HG02970 (cell line): ENCODE data around the gene CISD1.
"Not testable (repeated sequence)": the region's sequence is repeated elsewhere in the genome, so short reads cannot be mapped to it uniquely, and the experiment has no call there.

Experiments used
- ATAC-seq: cut with Tn5 transposase; IDR thresholded peaks from one replicate; pipeline ENCODE4 v1.9.1; 2021; ENCODE audit warnings: mild to moderate bottlenecking, moderate library complexity, moderate number of reproducible peaks; ENCODE audit not compliant: unreplicated experiment, low FRiP score

CISD1 gene

DNA sequence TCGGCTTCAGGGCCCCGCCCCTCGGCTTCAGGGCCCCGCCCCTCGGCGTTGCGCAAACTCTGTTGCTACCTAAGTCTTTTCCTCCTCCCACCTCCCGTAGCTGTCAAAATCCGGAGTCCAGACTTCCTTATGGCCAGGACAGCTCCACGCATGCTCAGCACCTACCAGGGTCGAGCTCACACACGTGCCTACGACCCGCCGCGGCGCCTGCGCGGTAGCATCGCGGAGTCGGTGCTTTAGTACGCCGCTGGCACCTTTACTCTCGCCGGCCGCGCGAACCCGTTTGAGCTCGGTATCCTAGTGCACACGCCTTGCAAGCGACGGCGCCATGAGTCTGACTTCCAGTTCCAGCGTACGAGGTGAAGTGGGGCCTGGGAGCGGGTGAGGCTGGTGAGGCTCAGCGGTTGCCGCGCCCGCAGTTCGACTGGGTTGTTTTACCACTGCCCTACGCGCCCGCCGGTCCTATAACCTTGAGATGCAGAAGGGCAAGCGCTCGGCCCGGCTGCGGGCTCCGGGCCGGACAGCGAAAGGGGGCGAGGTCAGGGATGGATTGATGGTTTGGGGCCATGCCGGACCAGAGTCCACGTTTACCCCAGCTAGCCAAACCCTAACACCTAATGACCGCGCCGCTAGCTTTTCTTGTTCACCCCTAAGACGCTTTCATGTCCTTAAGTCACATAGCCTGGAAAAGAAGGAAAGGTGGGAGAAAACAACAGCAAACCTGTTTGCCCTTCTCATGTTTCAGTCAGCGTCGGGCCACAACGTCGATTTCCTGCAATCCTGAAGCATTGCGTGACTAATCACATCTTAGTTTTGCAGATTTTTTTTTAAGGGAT lies at the start of gene CISD1:
Gene CISD1, plus strand, starts transcription at position 217 of the 836 bp plus-strand sequence. Its CDS starts 112 bp downstream, at position 329.
- peak; percentile 72 for ATAC-seq

DNA sequence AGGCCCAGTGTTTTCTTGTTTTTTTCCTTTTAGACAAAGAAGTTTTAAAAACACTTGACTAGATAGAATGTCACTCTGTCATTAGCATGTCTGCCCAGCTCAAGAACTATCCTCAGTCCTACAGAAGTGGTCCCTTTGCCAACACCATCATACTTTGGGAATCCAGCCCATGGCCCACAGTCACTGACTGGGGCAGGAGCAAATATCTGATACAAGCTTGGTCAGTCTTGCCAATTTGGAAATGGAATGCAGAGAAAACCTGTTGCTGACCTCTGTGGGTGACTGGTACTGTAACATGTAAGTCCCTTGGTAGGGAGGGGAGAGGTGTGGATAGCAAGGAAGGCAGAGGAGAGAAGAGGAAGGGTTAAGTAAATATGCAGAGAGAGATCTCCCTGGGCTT lies 49.1 kb upstream of the CISD1 start:
- no peak for ATAC-seq

DNA sequence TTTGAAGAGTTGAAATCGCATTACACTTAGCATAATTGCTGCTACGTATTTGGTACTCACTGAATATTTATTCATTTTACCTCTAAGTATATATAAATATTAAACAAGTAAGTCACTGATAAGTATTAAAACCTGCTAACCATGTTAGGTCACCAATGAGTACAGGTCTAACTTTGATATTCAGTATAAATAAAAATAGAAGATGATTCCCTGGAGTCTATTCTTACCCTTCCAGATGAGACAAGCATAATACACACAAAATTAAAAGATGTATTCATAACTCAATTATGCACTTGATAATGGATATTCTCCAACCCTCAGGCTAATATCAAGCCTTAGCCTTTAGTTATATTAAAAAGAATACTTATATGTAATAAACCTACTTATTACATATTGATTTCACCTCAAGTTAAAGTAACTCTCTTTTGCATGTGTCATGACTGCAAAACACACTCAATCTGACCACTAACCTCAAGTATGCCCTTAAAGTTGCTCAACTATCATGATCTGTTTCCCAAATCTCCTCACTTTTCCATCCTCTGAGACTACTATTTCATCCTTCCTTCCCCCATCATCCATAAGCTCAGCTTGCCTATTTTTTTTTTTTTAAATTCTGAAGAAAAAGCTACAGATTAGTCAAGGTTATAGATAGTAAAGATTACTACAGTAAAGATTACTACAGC lies 48.1 kb upstream of the CISD1 start:
- no peak for ATAC-seq

DNA sequence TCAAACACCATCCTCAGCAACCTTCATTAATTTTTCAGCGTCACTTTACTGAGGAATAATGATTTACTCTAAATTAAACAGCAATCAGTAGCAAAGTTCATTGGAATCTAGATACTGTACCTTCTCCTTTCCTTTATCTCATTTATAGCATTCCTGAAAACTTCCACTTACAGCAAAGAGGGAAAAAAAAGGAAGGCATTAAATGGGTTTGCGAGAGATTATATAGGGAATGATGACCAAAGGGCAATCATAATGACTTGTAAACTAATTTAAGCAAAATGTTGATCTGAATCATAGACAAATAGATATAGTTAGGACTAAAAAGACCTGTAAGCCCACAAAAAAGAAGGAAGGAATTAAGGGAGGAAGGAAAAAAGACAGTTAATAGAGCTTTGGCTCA lies 43.3 kb upstream of the CISD1 start:
- no peak for ATAC-seq

DNA sequence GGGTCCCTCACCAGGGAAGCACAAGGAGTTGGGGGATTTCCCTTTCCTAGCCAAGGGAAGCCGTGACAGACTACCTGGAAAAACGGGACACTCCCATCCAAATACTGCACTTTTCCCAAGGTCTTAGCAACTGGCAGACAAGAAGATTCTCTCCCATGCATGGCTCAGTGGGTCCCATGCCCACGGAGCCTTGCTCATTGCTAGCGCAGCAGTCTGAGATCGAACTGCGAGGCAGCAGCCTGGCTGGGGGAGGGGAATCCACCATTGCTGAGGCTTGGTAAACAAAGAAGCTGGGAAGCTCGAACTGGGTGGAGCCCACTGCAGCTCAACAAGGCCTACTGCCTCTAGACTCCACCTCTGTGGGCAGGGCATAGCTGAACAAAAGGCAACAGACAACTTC lies 39.1 kb upstream of the CISD1 start:
- ATAC-seq = not testable (repeated sequence)

DNA sequence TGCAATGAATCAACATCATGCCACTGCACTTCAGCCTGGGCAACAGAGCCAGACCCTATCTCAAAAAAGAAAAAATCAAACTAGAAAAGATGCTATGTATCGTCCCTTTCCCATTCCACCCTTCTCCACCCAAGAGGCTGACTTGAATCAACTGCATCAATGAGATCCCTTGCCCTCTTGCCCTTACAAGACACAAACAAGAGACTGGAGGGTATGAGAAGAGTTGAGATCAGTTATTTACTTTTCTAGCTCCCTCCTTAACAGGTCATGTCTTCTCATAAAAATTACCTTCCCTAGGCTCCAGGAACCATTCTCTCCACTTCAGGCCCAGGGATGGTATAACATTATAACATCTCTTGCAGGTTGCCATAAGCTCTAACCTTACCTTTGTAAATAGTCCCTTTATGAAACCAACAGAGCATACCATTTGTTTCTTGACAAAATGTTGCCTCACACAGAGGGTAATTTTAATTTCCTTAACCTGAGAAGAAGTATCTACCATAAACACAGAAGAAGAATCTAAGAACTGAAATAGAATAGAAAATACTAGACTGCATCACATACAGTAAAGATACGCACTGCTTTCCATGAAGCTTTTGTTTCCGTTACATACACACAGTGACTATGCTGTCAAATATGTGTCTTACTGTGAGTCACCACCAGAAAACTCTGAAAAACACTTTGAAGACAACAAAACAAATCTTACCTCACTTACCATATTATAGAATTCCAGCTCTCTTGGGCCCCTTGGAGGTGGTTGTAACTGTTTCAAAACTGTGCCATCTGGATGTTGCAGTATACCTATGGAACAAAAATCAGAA lies 31.7 kb upstream of the CISD1 start:
- ATAC-seq = no peak

DNA sequence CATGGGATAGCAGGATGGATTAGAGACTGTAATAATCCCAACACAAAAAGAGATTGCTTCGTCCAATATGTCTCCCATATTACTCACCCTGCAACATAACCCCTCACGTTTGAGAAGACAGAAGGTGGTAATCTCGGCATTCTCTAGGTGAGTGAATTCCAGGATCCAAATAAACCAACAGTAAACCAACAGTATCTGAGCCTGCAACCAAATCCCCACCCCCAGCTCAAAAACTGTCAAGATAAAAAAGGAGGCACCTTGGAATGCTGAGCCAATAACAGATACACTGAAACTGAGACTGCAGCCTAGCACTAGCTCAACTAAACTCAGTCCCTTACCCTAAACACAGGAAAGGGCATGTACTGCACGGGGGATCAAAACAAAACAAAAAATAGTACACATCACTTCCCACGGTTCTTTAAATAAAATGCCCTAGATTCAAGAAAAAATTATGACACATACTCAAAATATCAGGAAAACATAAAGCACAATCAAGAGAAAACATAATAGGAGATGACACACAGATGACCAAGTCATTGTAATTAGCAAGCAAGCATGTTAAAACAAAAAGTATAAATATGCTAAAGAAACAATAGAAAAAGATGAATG lies 29.3 kb upstream of the CISD1 start:
- ATAC-seq = no peak

DNA sequence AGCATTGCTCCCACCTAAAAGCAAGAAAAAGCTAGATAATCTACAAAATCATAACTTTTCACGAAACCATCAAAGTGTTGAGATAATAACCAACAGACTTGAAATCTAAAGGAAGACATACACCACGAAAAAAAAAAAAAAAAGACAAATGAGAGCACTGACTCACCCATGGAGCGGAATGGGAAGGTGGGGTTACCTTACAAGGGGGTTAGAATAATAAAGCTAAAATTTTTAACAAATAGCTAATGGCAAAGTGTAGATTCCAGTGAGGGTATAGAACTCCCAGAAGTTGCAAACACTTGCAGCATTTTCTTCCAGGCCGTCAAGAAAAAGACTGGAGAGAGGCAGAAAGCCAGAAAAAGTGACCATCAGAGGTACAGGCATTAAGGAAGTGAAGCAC lies 28.4 kb upstream of the CISD1 start:
- no peak for ATAC-seq

DNA sequence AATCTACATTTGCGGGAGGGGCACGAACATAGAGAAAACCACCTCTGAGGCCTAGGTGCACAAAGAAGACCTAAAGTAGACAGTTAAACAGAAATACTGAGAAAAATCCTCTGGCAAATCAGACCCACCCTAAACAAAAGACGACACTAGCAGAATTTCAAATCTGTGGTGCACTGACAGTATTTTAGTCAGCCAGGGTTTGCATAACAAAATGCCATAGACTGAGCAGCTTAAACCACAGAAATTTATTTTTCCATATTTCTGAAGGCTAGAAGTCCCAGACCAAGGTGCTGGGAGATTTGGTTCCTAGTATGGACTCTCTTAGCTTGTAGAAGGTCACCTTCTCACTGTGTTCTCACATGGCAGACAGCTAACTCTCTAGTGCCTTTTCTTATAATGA lies 27.6 kb upstream of the CISD1 start:
- ATAC-seq = no peak

DNA sequence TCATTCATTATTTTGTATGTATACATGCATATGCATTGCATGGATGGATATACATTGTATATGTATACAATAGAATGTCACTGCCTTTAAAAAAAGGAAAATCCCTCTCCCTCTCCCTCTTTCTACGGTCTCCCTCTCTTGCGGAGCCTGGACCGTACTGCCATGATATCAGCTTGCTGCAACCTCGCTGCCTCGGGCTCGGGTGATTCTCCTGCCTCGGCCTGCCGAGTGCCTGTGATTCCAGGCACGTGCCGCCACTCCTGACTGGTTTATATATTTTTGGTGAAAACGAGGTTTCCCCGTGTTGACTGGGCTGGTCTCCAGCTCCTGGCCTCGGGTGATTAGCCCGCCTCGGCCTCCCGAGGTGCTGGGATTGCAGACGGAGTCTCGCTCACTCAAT lies 25.7 kb upstream of the CISD1 start:
- ATAC-seq = no peak

DNA sequence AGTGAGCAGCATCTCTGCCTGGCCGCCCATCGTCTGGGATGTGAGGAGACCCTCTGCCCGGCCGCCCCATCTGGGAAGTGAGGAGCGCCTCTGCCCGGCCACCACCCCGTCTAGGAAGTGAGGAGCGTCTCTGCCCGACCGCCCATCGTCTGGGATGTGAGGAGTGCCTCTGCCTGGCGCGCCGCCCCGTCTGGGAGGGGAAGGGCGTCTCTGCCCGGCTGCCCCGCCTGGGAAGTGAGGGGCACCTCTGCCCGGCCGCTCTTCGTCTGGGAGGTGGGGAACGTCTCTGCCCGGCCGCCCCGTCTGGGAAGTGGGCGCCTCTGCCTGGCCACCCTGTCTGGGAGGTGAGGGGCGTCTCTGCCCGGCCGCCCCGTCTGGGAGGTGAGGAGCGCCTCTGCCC lies 25.2 kb upstream of the CISD1 start:
- ATAC-seq = not testable (repeated sequence)

DNA sequence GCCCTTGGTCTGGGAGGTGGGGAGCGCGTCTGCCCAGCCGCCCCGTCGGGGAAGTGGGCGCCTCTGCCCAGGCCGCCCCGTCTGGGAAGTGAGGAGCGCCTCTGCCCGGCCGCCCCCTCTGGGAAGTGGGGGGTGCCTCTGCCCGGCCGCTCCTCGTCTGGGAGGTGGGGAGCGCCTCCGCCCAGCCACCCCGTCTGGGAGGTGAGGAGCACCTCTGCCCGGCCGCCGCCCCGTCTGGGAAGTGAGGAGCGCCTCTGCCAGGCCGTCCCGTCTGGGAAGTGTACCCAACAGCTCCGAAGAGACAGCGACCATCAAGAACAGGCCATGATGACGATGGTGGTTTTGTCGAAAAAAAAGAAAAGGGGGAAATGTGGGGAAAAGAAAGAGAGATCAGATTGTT lies 24.7 kb upstream of the CISD1 start:
- ATAC-seq = not testable (repeated sequence)

DNA sequence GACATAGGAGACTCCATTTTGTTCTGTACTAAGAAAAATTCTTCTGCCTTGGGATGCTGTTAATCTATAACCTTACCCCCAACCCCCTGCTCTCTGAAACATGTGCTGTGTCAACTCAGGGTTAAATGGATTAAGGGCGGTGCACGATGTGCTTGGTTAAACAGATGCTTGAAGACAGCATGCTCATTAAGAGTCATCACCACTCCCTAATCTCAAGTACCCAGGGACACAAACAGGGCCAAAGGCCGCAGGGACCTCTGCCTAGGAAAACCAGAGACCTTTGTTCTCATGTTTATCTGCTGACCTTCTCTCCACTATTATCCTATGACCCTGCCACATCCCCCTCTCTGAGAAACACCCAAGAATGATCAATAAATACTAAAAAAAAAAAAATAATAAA lies 24.3 kb upstream of the CISD1 start:
- not testable (repeated sequence) for ATAC-seq

DNA sequence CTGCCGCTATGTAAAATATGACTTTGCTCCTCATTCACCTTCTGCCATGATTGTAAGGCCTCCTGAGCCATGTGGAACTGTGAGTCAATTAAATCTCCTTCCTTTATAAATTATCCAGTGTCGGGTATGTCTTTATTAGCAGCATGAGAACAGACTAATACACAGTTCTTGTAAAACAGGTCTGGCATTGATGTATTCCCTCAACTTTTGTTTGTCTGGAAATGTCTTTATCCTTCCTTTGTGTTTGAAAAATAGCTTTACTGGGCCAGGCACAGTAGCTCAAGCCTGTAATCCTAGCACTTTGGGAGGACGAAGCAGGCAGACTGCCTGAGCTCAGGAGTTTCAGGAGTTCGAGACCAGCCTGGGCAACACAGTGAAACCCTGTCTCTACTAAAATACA lies 15.8 kb upstream of the CISD1 start:
- ATAC-seq = no peak

DNA sequence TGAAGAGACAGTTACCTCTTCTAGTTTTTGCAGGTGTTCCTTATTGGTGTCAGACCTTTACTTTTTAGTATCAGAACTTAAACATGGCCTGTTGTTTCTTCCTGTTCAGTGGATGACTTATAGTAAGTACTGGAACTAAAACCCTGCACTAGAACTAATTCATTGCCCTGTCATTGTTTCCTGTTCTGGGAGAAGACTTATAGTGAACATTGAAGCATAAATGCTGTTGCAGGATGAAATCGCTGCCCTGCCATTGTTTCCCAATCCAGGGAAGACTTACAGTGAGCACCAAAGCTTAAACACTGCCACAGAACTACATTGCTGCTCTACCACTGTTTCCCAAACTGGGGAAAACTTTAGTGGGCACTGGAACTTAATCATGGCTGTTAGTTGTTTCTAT lies 14.3 kb upstream of the CISD1 start:
- no peak for ATAC-seq

DNA sequence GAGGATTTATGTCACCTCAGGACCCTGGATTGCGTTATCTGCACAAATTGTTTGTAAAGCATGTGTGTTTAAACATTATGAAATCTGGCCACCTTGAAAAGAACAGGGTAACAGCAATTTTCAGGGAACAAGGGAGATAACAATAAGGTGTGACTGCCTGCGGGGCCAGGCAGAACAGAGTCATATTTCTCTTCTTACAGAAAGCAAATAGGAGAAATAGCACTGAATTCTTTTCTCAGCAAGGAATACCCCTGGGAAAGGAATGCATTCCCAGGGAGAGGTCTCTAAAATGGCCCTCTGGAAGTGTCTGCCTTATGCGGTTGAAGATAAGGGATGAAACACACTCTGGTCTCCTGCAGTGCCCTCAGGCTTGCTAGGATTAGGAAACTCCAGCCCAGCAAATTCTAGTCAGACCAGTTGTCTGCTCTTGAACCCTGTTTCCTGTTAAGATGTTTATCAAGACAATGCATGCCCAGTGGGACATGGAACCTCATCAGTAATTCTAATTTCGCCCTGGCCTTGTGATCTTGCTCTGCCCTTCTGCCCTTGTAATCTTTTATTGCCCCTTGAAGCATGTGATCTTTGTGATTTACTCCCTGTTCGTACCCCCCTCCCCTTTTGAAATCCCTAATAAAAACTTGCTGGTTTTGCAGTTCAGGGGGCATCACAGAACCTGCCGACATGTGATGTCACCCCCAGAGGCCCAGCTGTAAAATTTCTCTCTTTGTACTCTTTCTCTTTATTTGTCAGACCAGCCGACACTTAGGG lies 12.8 kb upstream of the CISD1 start:
- ATAC-seq = not testable (repeated sequence)

DNA sequence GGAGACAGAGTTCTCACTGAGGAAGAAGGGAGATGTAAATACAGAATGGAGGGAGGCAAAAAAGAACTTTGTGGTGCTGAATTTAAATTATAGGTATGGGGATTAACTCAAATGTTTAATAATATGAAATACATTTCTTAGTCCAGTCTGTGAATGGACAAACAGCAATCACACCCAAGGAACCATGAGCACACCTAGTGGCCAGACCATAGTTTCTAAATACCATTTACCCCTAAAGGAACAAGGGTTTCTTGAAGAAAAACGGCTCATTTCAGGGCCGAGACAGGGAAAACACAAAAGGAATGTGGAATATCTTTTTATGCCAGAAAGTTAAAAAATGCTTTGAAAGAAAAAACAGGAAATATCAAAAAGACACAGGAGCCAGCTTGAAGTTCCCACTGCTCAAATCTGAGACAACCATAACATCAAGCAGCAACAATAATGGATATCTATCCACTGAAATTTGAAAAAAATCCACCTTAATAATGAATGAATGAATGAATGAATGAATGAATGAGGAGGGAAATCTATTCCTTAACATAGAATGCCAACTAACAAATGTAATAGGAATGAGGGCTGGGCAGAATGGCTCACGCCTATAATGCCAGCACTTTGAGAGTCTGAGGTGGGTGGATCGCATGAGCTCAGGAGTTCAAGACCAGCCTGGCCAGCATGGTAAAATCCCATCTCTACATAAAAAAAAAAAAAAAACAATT lies 9.8 kb upstream of the CISD1 start:
- no peak for ATAC-seq

DNA sequence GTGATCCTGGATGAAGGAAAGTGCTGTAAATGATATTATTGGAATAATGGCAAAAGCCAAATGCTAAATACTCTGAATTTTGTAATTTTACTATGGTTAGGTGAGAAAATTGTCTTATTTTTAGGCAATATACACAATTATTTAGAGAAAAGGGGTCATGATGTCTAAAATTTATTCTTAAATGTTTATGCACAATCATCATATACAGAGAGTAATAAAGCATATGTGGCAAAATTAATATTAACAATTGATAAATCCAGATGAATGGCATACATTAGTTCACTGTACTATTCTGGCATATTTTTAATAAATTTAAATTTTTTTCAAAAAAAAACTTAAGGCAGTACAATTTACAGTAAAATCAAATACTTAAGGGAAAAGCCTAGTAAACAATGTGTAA lies 8.6 kb upstream of the CISD1 start:
- ATAC-seq = no peak

DNA sequence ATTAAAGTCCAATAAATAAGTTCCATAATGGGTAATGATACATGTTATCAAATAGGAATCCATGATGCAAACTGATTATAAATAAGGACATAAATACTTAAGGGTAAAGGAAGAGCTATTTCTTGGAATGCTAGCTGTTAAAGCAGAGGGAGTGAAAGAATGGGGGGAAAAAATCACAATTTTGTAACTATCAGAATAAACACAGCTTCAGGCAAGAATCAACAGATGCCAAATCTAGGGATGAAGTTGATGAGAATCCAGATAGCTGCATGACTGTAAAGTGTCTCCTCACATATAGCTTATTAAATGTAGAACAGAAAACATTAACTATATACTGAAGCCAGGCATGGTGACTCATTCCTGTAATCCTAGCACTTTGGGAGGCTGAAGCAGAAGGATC lies 6.2 kb upstream of the CISD1 start:
- ATAC-seq = no peak
